PC-3 (cell line): Measurements from ENCODE around the gene PDHX. TPM values are rescaled to one million over a fixed set of nuclear protein-coding genes. Genes with fewer than 3 reads are reported as not detected.

Experiments used
- ATAC-seq: fragments of 200-7000 bp; cut with Tn5 transposase; 2 replicates; pipeline ENCODE4 v1.9.1; 2020; ENCODE audit warnings: mild to moderate bottlenecking, moderate library complexity
- BruUV-seq: library from RNA; stranded (reverse); fragments of 400-500 nt; replicated peaks from 2 replicates; lab custom pipeline; 2021; lab: Mats Ljungman, UMichigan
- CTCF ChIA-PET: fragments of 300-600 bp; sonication (Branson Sonifier 250); formaldehyde crosslinking; loops from one replicate; lab custom pipeline; 2022; ENCODE audit warnings: antibody characterized with exemption; lab: Charles Lee
- POLR2A ChIA-PET: fragments of 300-600 bp; sonication (Branson Sonifier 250); formaldehyde crosslinking; loops from one replicate; lab custom pipeline; 2022; ENCODE audit warnings: antibody characterized with exemption; ENCODE audit not compliant: unreplicated experiment; lab: Charles Lee
- DNase-seq: peaks from one replicate; pipeline ENCODE4 v3.0.0-alpha.2; 2015
- H2AFZ ChIP-seq: fragments of 300-600 bp; sonication (generic); 2 replicates; pipeline ENCODE4 v1.6.0; 2016; ENCODE audit warnings: antibody characterized with exemption, low read length
- H3F3A ChIP-seq: fragments of 300-600 bp; sonication (generic); one replicate; pipeline ENCODE4 v1.6.0; 2017; ENCODE audit warnings: antibody characterized with exemption, low read length, control low read depth, mild to moderate bottlenecking; ENCODE audit not compliant: unreplicated experiment
- H3K27ac ChIP-seq: fragments of 300-600 bp; sonication (generic); 2 replicates; pipeline ENCODE4 v1.5.1; 2016; ENCODE audit warnings: mild to moderate bottlenecking, low read length
- H3K27me3 ChIP-seq: fragments of 300-600 bp; sonication (generic); 2 replicates; pipeline ENCODE4 v1.6.1; 2016; ENCODE audit warnings: low read length, mixed read lengths
- H3K36me3 ChIP-seq: fragments of 300-600 bp; sonication (generic); 2 replicates; pipeline ENCODE4 v1.6.1; 2016; ENCODE audit warnings: low read depth, mixed run types, low read length, mixed read lengths
- H3K4me1 ChIP-seq: fragments of 300-600 bp; sonication (generic); 2 replicates; pipeline ENCODE4 v1.5.1; 2016; ENCODE audit warnings: low read length; ENCODE audit not compliant: insufficient read depth
- H3K4me2 ChIP-seq: fragments of 300-600 bp; sonication (generic); 2 replicates; pipeline ENCODE4 v1.6.0; 2016; ENCODE audit warnings: low read length
- H3K4me3 ChIP-seq: fragments of 300-600 bp; sonication (generic); 2 replicates; pipeline ENCODE4 v1.5.1; 2016; ENCODE audit warnings: mild to moderate bottlenecking, low read length, mixed read lengths
- H3K79me2 ChIP-seq: fragments of 300-600 bp; sonication (generic); 2 replicates; pipeline ENCODE4 v1.6.1; 2017; ENCODE audit warnings: low read length, mixed read lengths
- H3K9ac ChIP-seq: fragments of 300-600 bp; sonication (generic); 2 replicates; pipeline ENCODE4 v1.6.0; 2016; ENCODE audit warnings: mild to moderate bottlenecking, low read length
- H3K9me2 ChIP-seq: fragments of 300-600 bp; sonication (generic); replicated peaks from 2 replicates; pipeline ENCODE4 v1.6.1; 2016; ENCODE audit warnings: mixed run types, low read length, mixed read lengths
- H3K9me3 ChIP-seq: fragments of 300-600 bp; sonication (generic); 2 replicates; pipeline ENCODE4 v1.6.1; 2016; ENCODE audit warnings: low read length, mixed read lengths
- H4K20me1 ChIP-seq: fragments of 300-600 bp; sonication (generic); 2 replicates; pipeline ENCODE4 v1.6.1; 2016; ENCODE audit warnings: low read length, mixed read lengths
- CTCF ChIP-seq: fragments of 300-600 bp; sonication (generic); conservative IDR thresholded peaks from 2 replicates; pipeline ENCODE4 v1.5.1; 2017; ENCODE audit warnings: antibody characterized with exemption, low read depth, mild to moderate bottlenecking, low read length
- EZH2 ChIP-seq: fragments of 300-600 bp; sonication (generic); IDR thresholded peaks from one replicate; pipeline ENCODE4 v1.6.1; 2017; ENCODE audit warnings: antibody characterized with exemption, mild to moderate bottlenecking, low read length; ENCODE audit not compliant: unreplicated experiment
- EZH2phosphoT487 ChIP-seq: fragments of 300-600 bp; sonication (generic); IDR thresholded peaks from 2 replicates; pipeline ENCODE4 v1.6.1; 2018; ENCODE audit warnings: mild to moderate bottlenecking, antibody characterized with exemption, low read length, borderline replicate concordance
- intact Hi-C: fragments of 100-400 bp; cut with micrococcal nuclease; formaldehyde crosslinking; loops from 2 replicates; pipeline ENCODE4 v1.9.0; 2023
- total RNA-seq: library from RNA; depleted of rRNA; stranded (reverse); fragments of >200 nt; gene quantifications from 2 replicates; pipeline ENCODE4 v1.2.3, GENCODE V29; 2014

Gene PDHX
- total RNA-seq, 1 experiment from 2014 or later: 20.3 TPM

DNA sequence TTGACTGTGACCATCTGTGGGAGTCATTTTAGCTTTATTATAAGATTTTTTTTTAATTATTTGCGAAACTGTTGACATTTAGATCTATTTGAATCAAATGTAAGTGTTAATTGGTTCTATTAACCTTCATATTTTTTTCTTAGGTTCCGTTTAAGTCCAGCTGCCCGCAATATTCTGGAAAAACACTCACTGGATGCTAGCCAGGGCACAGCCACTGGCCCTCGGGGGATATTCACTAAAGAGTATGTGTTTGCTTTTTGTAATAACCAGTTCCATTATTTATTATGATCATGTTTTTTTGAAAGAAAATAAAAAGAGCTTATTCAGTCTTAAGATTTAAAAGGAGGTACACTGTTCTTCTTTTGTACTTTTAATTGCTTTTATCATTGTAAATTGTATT is 43.9 kb downstream of the PDHX start:
- ChIA-PET POLR2A (no interaction called here), CTCF (interaction anchor here (0.6 kb wide), 1 partner anchor 416 kb away, joined by 3 read pairs; no protein-coding TSS in a partner anchor)
- ATAC-seq (no peak), DNase-seq (no peak)
- Histone ChIP-seq H4K20me1 (no peaks in the 10 kb centered on the region), H3K9ac (no peak overlapping the region), H3K4me3 (no peak overlapping the region), H3K9me2 (no peaks in the 10 kb centered on the region), H3K79me2 (no peaks in the 10 kb centered on the region), H3K27ac (no peak overlapping the region), H3K4me2 (no peak overlapping the region), H3K9me3 (no peaks in the 10 kb centered on the region), H3K4me1 (no peaks in the 10 kb centered on the region), H3K36me3 (no peaks in the 10 kb centered on the region; the same call in 1 of the 2 replicates), H2AFZ (no peak overlapping the region), H3F3A (no peaks in the 10 kb centered on the region), H3K27me3 (no peaks in the 10 kb centered on the region)
- BruUV-seq: no TSS peak
- intact Hi-C loops: no loop called here
- TF ChIP-seq EZH2phosphoT487 (no peak), EZH2 (no peak), CTCF (no peak)

GRCh38 chr11:34962034-34962433 is 45.6 kb downstream of the PDHX start:
- no peak for DNase-seq
- no peak for TF ChIP-seq CTCF
- TF ChIP-seq EZH2: no peak
- no peak for TF ChIP-seq EZH2phosphoT487
- H2AFZ ChIP-seq: no peak overlapping the region
- H3F3A ChIP-seq: no peaks in the 10 kb centered on the region
- no peak for ATAC-seq
- intact Hi-C loops: no loop called here
- H3K9me2 ChIP-seq: no peaks in the 10 kb centered on the region
- BruUV-seq: no TSS peak
- no peak overlapping the region for H3K4me3 ChIP-seq
- H3K9me3 ChIP-seq: no peaks in the 10 kb centered on the region
- POLR2A ChIA-PET: no interaction called here
- CTCF ChIA-PET: no interaction called here
- H3K4me1 ChIP-seq: no peaks in the 10 kb centered on the region
- H3K27ac ChIP-seq: no peak overlapping the region
- H3K36me3 ChIP-seq: peaks cover 4% of the 10 kb centered on the region
- H3K9ac ChIP-seq: no peak overlapping the region
- H3K27me3 ChIP-seq: no peaks in the 10 kb centered on the region
- no peaks in the 10 kb centered on the region for H4K20me1 ChIP-seq
- H3K4me2 ChIP-seq: no peak overlapping the region
- no peaks in the 10 kb centered on the region for H3K79me2 ChIP-seq

DNA sequence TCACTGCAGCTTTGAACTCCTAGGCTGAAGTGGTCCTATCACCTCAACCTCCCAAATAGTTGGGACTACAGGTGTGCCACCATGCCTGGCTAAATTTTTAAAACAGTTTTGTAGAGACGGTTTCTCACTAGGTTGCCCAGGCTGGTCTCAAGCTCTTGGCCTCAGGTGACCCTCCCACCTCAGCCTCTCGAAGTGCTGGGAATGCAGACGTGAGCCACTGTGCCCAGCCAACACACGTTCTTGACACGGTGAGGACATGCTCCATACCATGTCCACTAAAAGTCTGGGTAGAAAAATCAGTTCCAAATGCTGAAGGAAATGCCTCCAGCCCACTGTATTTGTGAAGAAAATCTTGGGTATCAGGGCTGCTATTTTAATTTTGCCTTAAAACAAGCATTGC is 46.9 kb downstream of the PDHX start:
- Histone ChIP-seq H3K9me2 (no peaks in the 10 kb centered on the region), H3K4me2 (no peak overlapping the region), H3F3A (no peaks in the 10 kb centered on the region), H3K79me2 (no peaks in the 10 kb centered on the region), H3K9ac (no peak overlapping the region), H4K20me1 (no peaks in the 10 kb centered on the region), H3K27ac (no peak overlapping the region), H3K4me3 (no peak overlapping the region), H2AFZ (no peak overlapping the region), H3K9me3 (no peaks in the 10 kb centered on the region), H3K27me3 (no peaks in the 10 kb centered on the region), H3K4me1 (no peaks in the 10 kb centered on the region), H3K36me3 (peaks cover 10% of the 10 kb centered on the region)
- DNase-seq: no peak
- TF ChIP-seq EZH2phosphoT487: no peak
- TF ChIP-seq EZH2: no peak
- TF ChIP-seq CTCF: no peak
- intact Hi-C loops: no loop called here
- no peak for ATAC-seq
- POLR2A ChIA-PET: interaction anchor here (0.5 kb wide), 1 partner anchor 44 kb away, joined by 3 read pairs; no protein-coding TSS in a partner anchor
- BruUV-seq: no TSS peak
- CTCF ChIA-PET: no interaction called here
